Endodermal cell (in vitro differentiated cells): ENCODE data around the gene PCDH10. TPM values are rescaled to one million over a fixed set of nuclear protein-coding genes. Genes with fewer than 3 reads are reported as not detected.

Experiments used
- DNase-seq: peaks from one replicate; pipeline ENCODE4 v3.0.0-alpha.2; 2017
- H3K27ac ChIP-seq: 2 replicates; pipeline ENCODE4 v1.5.1; 2013; ENCODE audit warnings: mild to moderate bottlenecking, low read depth, low read length, moderate library complexity
- H3K27me3 ChIP-seq: 2 replicates; pipeline ENCODE4 v1.6.1; 2013; ENCODE audit warnings: mild to moderate bottlenecking, low read length, moderate library complexity; ENCODE audit not compliant: insufficient read depth, control insufficient read depth, poor library complexity, severe bottlenecking
- H3K36me3 ChIP-seq: 2 replicates; pipeline ENCODE4 v1.7.0; 2013; ENCODE audit warnings: mild to moderate bottlenecking, low read length, moderate library complexity; ENCODE audit not compliant: control insufficient read depth, insufficient read depth
- H3K4me1 ChIP-seq: one replicate; pipeline ENCODE4 v1.7.0; 2013; ENCODE audit warnings: low read length; ENCODE audit not compliant: control insufficient read depth, insufficient read depth
- H3K4me3 ChIP-seq: 2 replicates; pipeline ENCODE4 v1.5.1; 2013; ENCODE audit warnings: mild to moderate bottlenecking, low read length, moderate library complexity
- H3K9ac ChIP-seq: 2 replicates; pipeline ENCODE4 v1.6.1; 2013; ENCODE audit warnings: mild to moderate bottlenecking, low read length, moderate library complexity; ENCODE audit not compliant: poor library complexity, severe bottlenecking; ENCODE audit errors: extremely low read depth
- H3K9me3 ChIP-seq: 2 replicates; pipeline ENCODE4 v1.6.1; 2013; ENCODE audit warnings: mild to moderate bottlenecking, low read length, moderate library complexity; ENCODE audit not compliant: control insufficient read depth
- H3K27ac Mint-ChIP-seq: 2 replicates; pipeline ENCODE4 v1.8.0; 2020; ENCODE audit warnings: mixed read lengths
- H3K27me3 Mint-ChIP-seq: 2 replicates; pipeline ENCODE4 v1.8.0; 2021; ENCODE audit warnings: mild to moderate bottlenecking, mixed read lengths; ENCODE audit not compliant: insufficient read depth
- H3K36me3 Mint-ChIP-seq: 2 replicates; pipeline ENCODE4 v1.8.0; 2020; ENCODE audit warnings: low read depth, mixed read lengths
- H3K4me1 Mint-ChIP-seq: 2 replicates; pipeline ENCODE4 v1.8.0; 2020; ENCODE audit warnings: mixed read lengths
- H3K4me3 Mint-ChIP-seq: 2 replicates; pipeline ENCODE4 v1.8.0; 2020; ENCODE audit warnings: mild to moderate bottlenecking, moderate library complexity, mixed read lengths
- H3K9me3 Mint-ChIP-seq: 2 replicates; pipeline ENCODE4 v1.8.0; 2020; ENCODE audit warnings: mild to moderate bottlenecking, mixed read lengths
- CTCF ChIP-seq: fragments of 200-600 bp; sonication (generic); conservative IDR thresholded peaks from 2 replicates; pipeline ENCODE4 v1.5.0; 2021; ENCODE audit warnings: antibody characterized with exemption, mild to moderate bottlenecking
- WGBS, 2 experiments: methylation state at CpG; one replicate each; pipeline versions ENCODE4 v1.1.5 to v1.1.7; 2013; ENCODE audit warnings: missing lambda C conversion rate in 2 of 2, mixed read lengths in 1 of 2; ENCODE audit not compliant: insufficient coverage in 1 of 2, insufficient read length in 1 of 2; 5-methylcytosine and 5-hydroxymethylcytosine counted together
- total RNA-seq, 2 donors: library from RNA; stranded (reverse); fragmentation: NEBNext Ultra II Directional in 1 of 2; extraction: Animal tissue kit (Norgen Biotek cat#: 25700) in 1 of 2; gene quantifications; 2 replicates in 1 of 2; 3 replicates in 1 of 2; pipeline ENCODE4 v1.2.1, GENCODE V29; 2021

PCDH10 gene
- total RNA-seq, 2 donors from 2014 or later, result 111 to 139 TPM

DNA sequence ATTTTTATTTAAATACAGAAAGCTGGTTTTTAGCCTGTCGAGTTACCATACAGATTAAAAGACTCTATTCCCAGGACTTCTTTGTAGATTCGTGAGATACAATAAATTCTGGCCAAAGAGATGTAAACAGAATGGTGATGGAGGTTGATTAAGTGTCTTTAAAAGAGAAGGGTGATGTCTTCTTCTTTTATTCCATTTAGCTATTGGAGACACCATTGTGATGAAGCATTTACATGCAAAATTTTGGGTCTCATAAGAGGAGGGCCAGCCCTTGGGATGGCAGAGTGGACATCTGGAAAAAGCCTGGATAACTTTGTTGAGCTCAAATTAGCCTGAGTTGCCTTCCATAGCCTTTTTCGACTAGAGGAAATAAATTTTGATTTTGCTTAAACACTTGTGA, 21.6 kb upstream of the PCDH10 start:
- Mint-ChIP-seq H3K27me3 (no peaks in the 10 kb centered on the region), H3K27ac (no peak overlapping the region), H3K4me3 (no peak overlapping the region), H3K9me3 (no peaks in the 10 kb centered on the region), H3K4me1 (peaks cover 23% of the 10 kb centered on the region), H3K36me3 (no peaks in the 10 kb centered on the region)
- no peaks in the 10 kb centered on the region for H3K9me3 ChIP-seq
- no peak for DNase-seq
- peaks cover 10% of the 10 kb centered on the region for H3K4me1 ChIP-seq
- no peaks in the 10 kb centered on the region for H3K27me3 ChIP-seq
- WGBS, 2 experiments, result 60 to 82% methylated on average over 1 to 3 of the region's 3 CpGs
- no peak overlapping the region for H3K9ac ChIP-seq
- no peaks in the 10 kb centered on the region for H3K36me3 ChIP-seq
- H3K4me3 ChIP-seq, result no peak overlapping the region
- H3K27ac ChIP-seq, result no peak overlapping the region
- TF ChIP-seq CTCF, result no peak

DNA sequence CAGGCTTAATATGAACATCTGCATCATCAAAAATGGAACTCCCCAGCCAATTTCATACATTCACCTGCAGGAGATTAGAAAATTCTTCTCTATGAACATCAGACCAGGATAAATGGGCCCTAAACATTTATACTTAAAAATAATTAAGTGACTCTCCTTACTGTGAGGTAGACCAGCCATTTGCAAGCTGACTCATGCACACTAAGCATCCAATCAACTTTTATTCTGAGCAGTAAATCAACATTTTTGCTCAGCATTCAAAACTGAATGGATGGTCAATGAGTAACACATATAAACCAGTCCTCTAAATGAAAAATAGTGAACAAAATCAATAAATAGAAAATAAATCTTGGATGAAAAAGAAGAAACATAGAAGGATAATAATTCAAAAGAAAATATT, 19.9 kb upstream of the PCDH10 start:
- Mint-ChIP-seq H3K4me1 (peaks cover 25% of the 10 kb centered on the region), H3K9me3 (no peaks in the 10 kb centered on the region), H3K36me3 (no peaks in the 10 kb centered on the region), H3K27me3 (no peaks in the 10 kb centered on the region), H3K4me3 (no peak overlapping the region), H3K27ac (no peak overlapping the region)
- no peaks in the 10 kb centered on the region for H3K36me3 ChIP-seq
- H3K4me3 ChIP-seq, result no peak overlapping the region
- no peaks in the 10 kb centered on the region for H3K9me3 ChIP-seq
- DNase-seq, result no peak
- no peak overlapping the region for H3K27ac ChIP-seq
- peaks cover 12% of the 10 kb centered on the region for H3K4me1 ChIP-seq
- TF ChIP-seq CTCF, result no peak
- no peaks in the 10 kb centered on the region for H3K27me3 ChIP-seq
- H3K9ac ChIP-seq, result no peak overlapping the region

DNA sequence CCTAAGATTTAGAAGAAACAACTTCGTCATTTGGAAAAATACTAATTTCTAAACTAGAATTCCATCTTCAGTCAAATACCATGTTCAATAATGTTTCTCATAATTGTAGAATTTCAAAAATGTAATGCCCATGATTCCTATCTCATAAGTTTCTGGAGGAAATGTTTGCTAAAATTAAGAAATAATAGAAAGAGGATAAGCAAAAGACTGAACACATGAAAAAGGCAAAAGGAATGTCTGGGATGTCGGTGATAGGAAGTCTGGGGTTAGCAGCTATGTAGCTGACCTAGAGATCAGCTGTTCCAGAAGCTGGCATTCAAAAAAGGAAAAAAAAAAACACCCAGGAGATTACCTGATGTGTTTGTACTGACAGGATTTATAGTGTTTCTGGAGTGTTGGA, 18.9 kb upstream of the PCDH10 start:
- no peak for DNase-seq
- Mint-ChIP-seq H3K4me1 (peaks cover 27% of the 10 kb centered on the region), H3K4me3 (no peak overlapping the region), H3K27me3 (no peaks in the 10 kb centered on the region), H3K27ac (no peak overlapping the region), H3K9me3 (no peaks in the 10 kb centered on the region), H3K36me3 (no peaks in the 10 kb centered on the region)
- 95% methylated on average over 2 of the region's 2 CpGs; no CpG with 5 or more reads in 1 of the 2 experiments for WGBS, 2 experiments
- Histone ChIP-seq H3K36me3 (no peaks in the 10 kb centered on the region), H3K4me1 (peaks cover 12% of the 10 kb centered on the region), H3K27me3 (no peaks in the 10 kb centered on the region), H3K4me3 (no peak overlapping the region), H3K9me3 (no peaks in the 10 kb centered on the region), H3K9ac (no peak overlapping the region), H3K27ac (no peak overlapping the region)
- TF ChIP-seq CTCF, result no peak
